B cell (primary cell): ENCODE results near the gene MMP2. TPM values are rescaled to one million over a fixed set of nuclear protein-coding genes. Genes with fewer than 3 reads are reported as not detected.

Experiments
- ATAC-seq: fragments of 200-7000 bp; cut with Tn5 transposase; one replicate; pipeline ENCODE4 v1.10.0; 2021; ENCODE audit warnings: low read depth, mild to moderate bottlenecking, moderate number of reproducible peaks, moderate library complexity
- CTCF ChIA-PET: fragments of 350-600 bp; sonication (Branson Sonifier 250); formaldehyde crosslinking; loops from one replicate; lab custom pipeline; 2021; ENCODE audit warnings: antibody characterized with exemption, inconsistent platforms; lab: Charles Lee
- POLR2A ChIA-PET: fragments of 350-600 bp; sonication (Branson Sonifier 250); formaldehyde crosslinking; loops from one replicate; lab custom pipeline; 2021; ENCODE audit warnings: antibody characterized with exemption; lab: Charles Lee
- DNase-seq: peaks from one replicate; pipeline ENCODE4 v3.0.0; 2013
- H2AFZ ChIP-seq: 2 replicates; pipeline ENCODE4 v1.6.1; 2012; ENCODE audit warnings: mild to moderate bottlenecking, low read depth, low read length; ENCODE audit not compliant: insufficient read depth, poor library complexity, severe bottlenecking
- H3K27ac ChIP-seq, 2 donors: 1 replicate in 1 of 2; 2 replicates in 1 of 2; pipeline ENCODE4 v1.5.1; 2012 to 2013; ENCODE audit warnings: low read length in 2 of 2, mild to moderate bottlenecking in 2 of 2, moderate library complexity in 1 of 2
- H3K27me3 ChIP-seq, 4 experiments: fragments of 200-600 bp in 1 of 4; sonication (generic) in 1 of 4; replicated peaks in 1 of 4; 1 replicate in 2 of 4; 2 replicates in 2 of 4; pipeline versions ENCODE4 v1.6.1 to v1.7.0; 2013 to 2016; ENCODE audit warnings: low read length in 3 of 4, mild to moderate bottlenecking in 2 of 4, mixed read lengths in 1 of 4, moderate library complexity in 1 of 4; ENCODE audit not compliant: insufficient read depth in 4 of 4, control insufficient read depth in 3 of 4; ENCODE audit errors: control extremely low read depth in 1 of 4
- H3K36me3 ChIP-seq, 2 experiments: replicated peaks in 1 of 2; 1 replicate in 1 of 2; 2 replicates in 1 of 2; pipeline versions ENCODE4 v1.6.1 to v1.7.1; 2013; ENCODE audit warnings: low read length in 1 of 2; ENCODE audit not compliant: insufficient read depth in 2 of 2, control insufficient read depth in 1 of 2; ENCODE audit errors: control extremely low read depth in 1 of 2, extremely low read depth in 1 of 2
- H3K4me1 ChIP-seq, 2 donors: fragments of 200-600 bp in 1 of 2; sonication (generic) in 1 of 2; 1 replicate in 1 of 2; 2 replicates in 1 of 2; pipeline versions ENCODE4 v1.5.1 to v1.6.1; 2013 to 2017; ENCODE audit warnings: low read length in 2 of 2; ENCODE audit not compliant: control insufficient read depth in 2 of 2, insufficient read depth in 2 of 2
- H3K4me2 ChIP-seq: replicated peaks from 2 replicates; pipeline ENCODE3; 2012; ENCODE audit warnings: mild to moderate bottlenecking, low read depth, low read length; ENCODE audit not compliant: poor library complexity, severe bottlenecking
- H3K4me3 ChIP-seq, 5 experiments: fragments of 200-600 bp in 1 of 5; sonication (generic) in 1 of 5; 1 replicate in 3 of 5; 2 replicates in 2 of 5; pipeline versions ENCODE4 v1.5.1 to v1.7.0; 2011 to 2016; ENCODE audit warnings: low read length in 4 of 5, mild to moderate bottlenecking in 4 of 5, low read depth in 2 of 5, control low read depth in 1 of 5, moderate library complexity in 1 of 5; ENCODE audit not compliant: insufficient read depth in 1 of 5; ENCODE audit errors: control extremely low read depth in 1 of 5, extremely low read depth in 1 of 5
- H3K79me2 ChIP-seq: fragments of 200-600 bp; sonication (generic); one replicate; pipeline ENCODE4 v1.6.0; 2016; ENCODE audit warnings: low read length; ENCODE audit not compliant: control insufficient read depth, insufficient read depth
- H3K9ac ChIP-seq: fragments of 200-600 bp; sonication (generic); 2 replicates; pipeline ENCODE4 v1.6.1; 2017; ENCODE audit warnings: mild to moderate bottlenecking, low read length, moderate library complexity
- H3K9me3 ChIP-seq, 3 donors: one replicate each; pipeline versions ENCODE4 v1.6.1 to v1.7.1; 2013; ENCODE audit warnings: low read length in 2 of 3; ENCODE audit not compliant: control insufficient read depth in 2 of 3, insufficient read depth in 1 of 3; ENCODE audit errors: control extremely low read depth in 1 of 3
- H4K20me1 ChIP-seq: 2 replicates; pipeline ENCODE4 v1.6.0; 2012; ENCODE audit warnings: mild to moderate bottlenecking, low read length; ENCODE audit not compliant: insufficient read depth, control insufficient read depth, poor library complexity, severe bottlenecking
- H3K27ac Mint-ChIP-seq: one replicate; pipeline ENCODE4 v1.8.0; 2021; ENCODE audit warnings: mixed read lengths
- H3K27me3 Mint-ChIP-seq: one replicate; pipeline ENCODE4 v1.8.0; 2021; ENCODE audit warnings: mixed read lengths
- H3K4me1 Mint-ChIP-seq: one replicate; pipeline ENCODE4 v1.8.0; 2021; ENCODE audit warnings: mixed read lengths
- H3K4me3 Mint-ChIP-seq: one replicate; pipeline ENCODE4 v1.8.0; 2021; ENCODE audit warnings: mixed read lengths
- H3K9me3 Mint-ChIP-seq: one replicate; pipeline ENCODE4 v1.8.0; 2022; ENCODE audit warnings: mixed read lengths; ENCODE audit not compliant: insufficient read depth
- CTCF ChIP-seq: fragments of 200-600 bp; IDR thresholded peaks from one replicate; pipeline ENCODE4 v1.8.0; 2022; ENCODE audit warnings: antibody characterized with exemption, mild to moderate bottlenecking
- EZH2 ChIP-seq: IDR thresholded peaks from 2 replicates; pipeline ENCODE4 v1.6.1; 2012; ENCODE audit warnings: borderline replicate concordance, low read depth, mild to moderate bottlenecking, moderate library complexity, low read length; ENCODE audit not compliant: insufficient read depth, poor library complexity, severe bottlenecking
- WGBS: methylation state at CpG from one replicate; pipeline ENCODE4 v1.1.5; 2013; ENCODE audit warnings: missing lambda C conversion rate; ENCODE audit not compliant: insufficient coverage; 5-methylcytosine and 5-hydroxymethylcytosine counted together
- intact Hi-C: fragments of 100-400 bp; cut with micrococcal nuclease; formaldehyde crosslinking; loops from one replicate; pipeline ENCODE4 v1.10.0; 2022
- polyA plus RNA-seq: library from polyadenylated mRNA; depleted of rRNA; stranded (reverse); fragments of >200 nt; gene quantifications from 2 replicates; pipeline ENCODE4 v1.2.3, GENCODE V29; 2012
- total RNA-seq, 2 donors: library from RNA; stranded (reverse); fragments of 120-200 nt in 1 of 2; gene quantifications; 1 replicate in 1 of 2; 2 replicates in 1 of 2; pipeline versions ENCODE4 v1.2.3 to v1.2.4, GENCODE V29; 2013 to 2022

The MMP2 gene
- total and polyA plus RNA-seq, 2 donors (not counting 1 experiment from before 2014, with no cell fraction given) = not detected

GRCh38 chr16:55508941-55509931, 30.2 kb downstream of the MMP2 start, which contains the start of gene LPCAT2:
Gene LPCAT2 (plus strand): TSS chr16:55509072. CDS start chr16:55509182, 110 bp downstream.
- peaks cover 0 to 19% (median 4%) of the 10 kb centered on the region in 4 experiments for H3K27me3 ChIP-seq
- WGBS = under 1% methylated on average over 58 of the region's 61 CpGs
- no peaks in the 10 kb centered on the region for H3K36me3 ChIP-seq
- H3K4me3 Mint-ChIP-seq = peak within 1 kb of the TSS; percentile 68
- intact Hi-C loops = no loop called here
- peak; percentile 42 for DNase-seq
- peak within 1 kb of the TSS; percentile 70 for H2AFZ ChIP-seq
- ChIA-PET POLR2A (no interaction called here), CTCF (interaction anchor here (0.7 kb wide), 1 partner anchor 19 kb away, joined by 3 read pairs; no protein-coding TSS in a partner anchor)
- H3K9ac ChIP-seq = peak within 1 kb of the TSS; percentile 45
- peaks cover 0 to 9% (median 5%) of the 10 kb centered on the region in 3 donors for H3K9me3 ChIP-seq
- no peaks in the 10 kb centered on the region for H4K20me1 ChIP-seq
- peaks cover 32% of the 10 kb centered on the region for H3K27me3 Mint-ChIP-seq
- H3K4me2 ChIP-seq = peak within 1 kb of the TSS; percentile 72
- no peak within 1 kb of the TSS for H3K27ac ChIP-seq
- peak; percentile 49 for ATAC-seq
- no peaks in the 10 kb centered on the region for H3K9me3 Mint-ChIP-seq
- H3K27ac Mint-ChIP-seq = no peak within 1 kb of the TSS
- no peaks in the 10 kb centered on the region for H3K79me2 ChIP-seq
- H3K4me1 Mint-ChIP-seq = peaks cover 13% of the 10 kb centered on the region
- H3K4me1 ChIP-seq = peaks cover 13 to 15% of the 10 kb centered on the region in 2 donors
- H3K4me3 ChIP-seq = peak within 1 kb of the TSS; percentile 33 to 68 (median 35)
- TF ChIP-seq CTCF (no peak), EZH2 (no peak)
